ENCODE measurements around the gene ADCY10. TPM values are rescaled to one million over a fixed set of nuclear protein-coding genes. Genes with fewer than 3 reads are reported as not detected.

ADCY10 gene
- total and polyA plus RNA-seq, 7 donors, result 0.14 to 0.92 (median 0.28) TPM; not detected in 2

GRCh38 chr1:167849666-167850065, 64.3 kb downstream of the ADCY10 start:
- Histone ChIP-seq H3K4me3 (no peak overlapping the region), H3K9me3 (no peaks in the 10 kb centered on the region), H3K27me3 (no peaks in the 10 kb centered on the region), H3K27ac (no peak overlapping the region), H3K4me1 (no peaks in the 10 kb centered on the region), H3K36me3 (no peaks in the 10 kb centered on the region)
- WGBS, 2 donors, result 89 to 95% methylated on average over 7 of the region's 7 CpGs
- no peak for TF ChIP-seq EP300 (IDR thresholded peaks at IDR 0.05)
- TF ChIP-seq POLR2AphosphoS5 (IDR thresholded peaks at IDR 0.05), result no peak
- no peak for TF ChIP-seq POLR2A (IDR thresholded peaks at IDR 0.05)
- no peak for TF ChIP-seq CTCF (IDR thresholded peaks at IDR 0.05)
- DNase-seq, result no peak
- intact Hi-C loops (cut with DNase I), result no loop called here

DNA sequence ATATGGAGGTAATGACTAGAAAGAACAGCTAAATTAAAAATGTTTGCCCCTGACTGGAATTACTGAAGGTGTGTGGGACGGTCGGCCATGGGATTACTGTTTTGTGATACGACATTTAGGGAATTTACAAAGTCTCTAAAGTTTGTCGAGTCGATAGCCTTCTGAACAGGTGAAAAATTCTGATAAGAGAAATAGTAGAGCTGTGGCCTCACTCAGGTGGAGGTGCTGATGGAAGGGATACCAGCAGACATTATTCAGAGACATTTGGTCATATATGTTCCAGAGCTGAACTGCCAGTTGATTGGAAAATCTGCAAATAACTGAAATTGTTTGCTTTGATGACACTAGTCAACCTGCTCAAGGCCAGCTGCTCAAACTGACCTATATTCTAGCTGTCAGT, 71.1 kb downstream of the ADCY10 start:
- Histone ChIP-seq H3K4me1 (no peaks in the 10 kb centered on the region), H3K27me3 (no peaks in the 10 kb centered on the region), H3K27ac (no peak overlapping the region), H3K4me3 (no peak overlapping the region), H3K9me3 (no peaks in the 10 kb centered on the region), H3K36me3 (no peaks in the 10 kb centered on the region)
- DNase-seq, result no peak
- 95 to 98% methylated on average over 5 of the region's 5 CpGs for WGBS, 2 donors
- intact Hi-C loops (cut with DNase I), result no loop called here
- no peak for TF ChIP-seq POLR2AphosphoS5 (IDR thresholded peaks at IDR 0.05)
- no peak for TF ChIP-seq EP300 (IDR thresholded peaks at IDR 0.05)
- TF ChIP-seq POLR2A (IDR thresholded peaks at IDR 0.05), result no peak
- no peak for TF ChIP-seq CTCF (IDR thresholded peaks at IDR 0.05)

- no peak for TF ChIP-seq CTCF (IDR thresholded peaks at IDR 0.05)
- TF ChIP-seq POLR2A (IDR thresholded peaks at IDR 0.05), result no peak
- TF ChIP-seq POLR2AphosphoS5 (IDR thresholded peaks at IDR 0.05), result no peak
- no peak for TF ChIP-seq EP300 (IDR thresholded peaks at IDR 0.05)
- no peaks in the 10 kb centered on the region for H3K4me1 ChIP-seq
- H3K9me3 ChIP-seq, result no peaks in the 10 kb centered on the region
- H3K36me3 ChIP-seq, result no peaks in the 10 kb centered on the region
- no peaks in the 10 kb centered on the region for H3K27me3 ChIP-seq
- WGBS, 2 donors, result 94 to 95% methylated on average over 3 of the region's 3 CpGs
- H3K4me3 ChIP-seq, result no peak overlapping the region
- DNase-seq, result no peak
- intact Hi-C loops (cut with DNase I), result no loop called here
- no peak overlapping the region for H3K27ac ChIP-seq
Measured at GRCh38 chr1:167841530-167841929, 72.4 kb downstream of the ADCY10 start.

DNA sequence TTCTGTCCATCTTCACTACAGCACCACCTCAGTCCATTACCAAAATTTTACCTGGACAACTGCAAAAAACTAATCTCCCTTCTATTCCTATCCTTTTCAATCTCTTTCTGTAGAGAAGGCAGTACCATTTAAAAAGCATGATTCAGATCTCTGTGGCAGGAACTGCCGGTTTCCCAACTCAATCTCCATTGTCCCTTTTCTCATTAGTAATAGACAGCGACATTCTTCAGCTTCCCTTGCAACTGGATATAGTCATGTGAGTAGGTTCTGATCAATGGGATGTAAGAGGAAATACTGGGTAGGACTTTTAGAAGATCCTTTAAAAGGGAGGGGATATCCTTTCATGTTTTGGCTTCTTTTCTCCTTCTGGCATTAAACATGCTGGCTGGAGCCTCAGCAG, 74.9 kb downstream of the ADCY10 start:
- 94 to 97% methylated on average over 2 of the region's 2 CpGs for WGBS, 2 donors
- no peak for DNase-seq
- no peaks in the 10 kb centered on the region for H3K27me3 ChIP-seq
- H3K9me3 ChIP-seq, result no peaks in the 10 kb centered on the region
- H3K36me3 ChIP-seq, result no peaks in the 10 kb centered on the region
- no peaks in the 10 kb centered on the region for H3K4me1 ChIP-seq
- intact Hi-C loops (cut with DNase I), result no loop called here
- no peak overlapping the region for H3K27ac ChIP-seq
- H3K4me3 ChIP-seq, result no peak overlapping the region
- TF ChIP-seq POLR2AphosphoS5 (IDR thresholded peaks at IDR 0.05), result no peak
- no peak for TF ChIP-seq CTCF (IDR thresholded peaks at IDR 0.05)
- TF ChIP-seq EP300 (IDR thresholded peaks at IDR 0.05), result no peak
- no peak for TF ChIP-seq POLR2A (IDR thresholded peaks at IDR 0.05)

GRCh38 chr1:167837326-167837725, 76.6 kb downstream of the ADCY10 start:
- no peak overlapping the region for H3K27ac ChIP-seq
- 45 to 82% methylated on average over 2 of the region's 2 CpGs for WGBS, 2 donors
- H3K4me3 ChIP-seq, result no peak overlapping the region
- no peaks in the 10 kb centered on the region for H3K36me3 ChIP-seq
- no peaks in the 10 kb centered on the region for H3K9me3 ChIP-seq
- intact Hi-C loops (cut with DNase I), result no loop called here
- no peaks in the 10 kb centered on the region for H3K4me1 ChIP-seq
- no peak for DNase-seq
- TF ChIP-seq CTCF (IDR thresholded peaks at IDR 0.05) (no peak), POLR2A (IDR thresholded peaks at IDR 0.05) (no peak), POLR2AphosphoS5 (IDR thresholded peaks at IDR 0.05) (no peak), EP300 (IDR thresholded peaks at IDR 0.05) (no peak)
- H3K27me3 ChIP-seq, result no peaks in the 10 kb centered on the region

Measured in sigmoid colon (tissue), 7 donors.